HEK293T (cell line): ENCODE measurements around the gene CDC42SE2.

Source experiments
- CTBP1 ChIP-seq: fragments of 450-650 bp; IDR thresholded peaks from 2 replicates; pipeline ENCODE4 v1.6.1; 2016; ENCODE audit warnings: borderline replicate concordance
- ELF4 ChIP-seq: fragments of 450-650 bp; IDR thresholded peaks from 2 replicates; pipeline ENCODE4 v1.6.1; 2017; ENCODE audit warnings: antibody characterized with exemption
- FOXA1 ChIP-seq: fragments of 450-650 bp; IDR thresholded peaks from 2 replicates; pipeline ENCODE4 v1.6.1; 2016; ENCODE audit warnings: mild to moderate bottlenecking
- FOXK2 ChIP-seq: fragments of 450-650 bp; IDR thresholded peaks from 2 replicates; pipeline ENCODE4 v1.6.1; 2016; ENCODE audit warnings: mild to moderate bottlenecking
- FOXM1 ChIP-seq: fragments of 450-650 bp; IDR thresholded peaks from 2 replicates; pipeline ENCODE4 v1.6.1; 2017; ENCODE audit warnings: mild to moderate bottlenecking, borderline replicate concordance
- HDGF ChIP-seq: fragments of 450-650 bp; IDR thresholded peaks from 2 replicates; pipeline ENCODE4 v1.6.1; 2017; ENCODE audit warnings: antibody characterized with exemption, borderline replicate concordance
- PKNOX1 ChIP-seq: fragments of 450-650 bp; IDR thresholded peaks from 2 replicates; pipeline ENCODE4 v1.6.1; 2016
- SP1 ChIP-seq: fragments of 450-650 bp; IDR thresholded peaks from 2 replicates; pipeline ENCODE4 v1.6.1; 2017
- SUZ12 ChIP-seq: fragments of 450-650 bp; IDR thresholded peaks from 2 replicates; pipeline ENCODE4 v1.6.1; 2016; ENCODE audit warnings: mild to moderate bottlenecking
- TARDBP ChIP-seq: fragments of 450-650 bp; IDR thresholded peaks from 2 replicates; pipeline ENCODE4 v1.6.1; 2016
- ZNF384 ChIP-seq: fragments of 450-650 bp; IDR thresholded peaks from 2 replicates; pipeline ENCODE4 v1.6.1; 2016

- peak; percentile 50; the same call in 1 of the 2 replicates for TF ChIP-seq ZNF384
- no peak for TF ChIP-seq SUZ12
- no peak for TF ChIP-seq ELF4
- no peak for TF ChIP-seq FOXA1
- TF ChIP-seq PKNOX1: no peak
- TF ChIP-seq FOXM1: no peak
- TF ChIP-seq SP1: no peak
- no peak for TF ChIP-seq FOXK2
- TF ChIP-seq TARDBP: no peak
- TF ChIP-seq HDGF: no peak
- no peak for TF ChIP-seq CTBP1
Observed at GRCh38 chr5:131417240-131417869, 153.5 kb downstream of the CDC42SE2 start.
